HepG2 (cell line): ENCODE data around the gene PSMC3IP. TPM values are rescaled to one million over a fixed set of nuclear protein-coding genes. Genes with fewer than 3 reads are reported as not detected.

ENCODE experiments used
- CREB1 ChIP-seq, 2 experiments: fragments of 450-650 bp in 1 of 2; IDR thresholded peaks; 2 replicates each; pipeline ENCODE4 v1.6.1; 2016 to 2017; ENCODE audit warnings: control low read depth in 1 of 2, mild to moderate bottlenecking in 1 of 2, missing compliant biosample characterization in 1 of 2, missing genetic modification characterization in 1 of 2
- GPN1 ChIP-seq: sonication (generic); formaldehyde crosslinking; IDR thresholded peaks from 2 replicates; pipeline ENCODE4 v1.5.1; 2020; ENCODE audit warnings: missing genetic modification reagents, borderline replicate concordance
- IKZF1 ChIP-seq: fragments of 450-650 bp; IDR thresholded peaks from 2 replicates; pipeline ENCODE4 v1.7.1; 2016
- IKZF4 ChIP-seq: sonication (generic); formaldehyde crosslinking; IDR thresholded peaks from 2 replicates; pipeline ENCODE4 v1.5.1; 2020; ENCODE audit warnings: borderline replicate concordance, mild to moderate bottlenecking, low read depth, missing genetic modification reagents; ENCODE audit errors: not compliant biosample characterization
- RFXANK ChIP-seq: IDR thresholded peaks from 2 replicates; pipeline ENCODE4 v1.6.1; 2016
- SNAI1 ChIP-seq: sonication (generic); formaldehyde crosslinking; IDR thresholded peaks from 2 replicates; pipeline ENCODE4 v1.5.0; 2020; ENCODE audit warnings: mild to moderate bottlenecking, missing genetic modification reagents, borderline replicate concordance
- STAT5B ChIP-seq: sonication (generic); formaldehyde crosslinking; IDR thresholded peaks from 2 replicates; pipeline ENCODE4 v1.4.0; 2020; ENCODE audit warnings: missing genetic modification reagents
- TBL1XR1 ChIP-seq: fragments of 150-350 bp; IDR thresholded peaks from 2 replicates; pipeline ENCODE4 v1.6.1; 2014; ENCODE audit warnings: borderline replicate concordance, low read length; ENCODE audit not compliant: partially characterized antibody
- TBP ChIP-seq: sonication (generic); formaldehyde crosslinking; IDR thresholded peaks from 2 replicates; pipeline ENCODE4 v1.5.0; 2020; ENCODE audit warnings: missing genetic modification reagents
- ZC3H4 ChIP-seq: sonication (generic); formaldehyde crosslinking; IDR thresholded peaks from 2 replicates; pipeline ENCODE4 v1.4.0; 2020; ENCODE audit warnings: missing genetic modification reagents, borderline replicate concordance
- ZNF335 ChIP-seq: sonication (generic); formaldehyde crosslinking; IDR thresholded peaks from 2 replicates; pipeline ENCODE4 v1.4.0; 2020; ENCODE audit warnings: missing genetic modification reagents
- ZNF468 ChIP-seq: sonication (generic); formaldehyde crosslinking; IDR thresholded peaks from 2 replicates; pipeline ENCODE4 v1.8.0; 2022; ENCODE audit warnings: mild to moderate bottlenecking, moderate library complexity, missing genetic modification reagents
- ZNF501 ChIP-seq: sonication (generic); formaldehyde crosslinking; IDR thresholded peaks from 2 replicates; pipeline ENCODE4 v1.5.1; 2020; ENCODE audit warnings: mild to moderate bottlenecking, moderate library complexity, missing genetic modification reagents
- ZNF572 ChIP-seq: sonication (generic); formaldehyde crosslinking; IDR thresholded peaks from 2 replicates; pipeline ENCODE4 v1.5.1; 2020; ENCODE audit warnings: mild to moderate bottlenecking, missing genetic modification reagents
- ZNF674 ChIP-seq: sonication (generic); formaldehyde crosslinking; IDR thresholded peaks from 2 replicates; pipeline ENCODE4 v1.5.0; 2020; ENCODE audit warnings: low read depth, mild to moderate bottlenecking, missing genetic modification reagents
- polyA plus RNA-seq, 8 experiments: library from polyadenylated mRNA; depleted of rRNA in 3 of 8; stranded (reverse) in 7 of 8; unstranded in 1 of 8; fragments of >200 nt; fragmentation: Illumina TruSeq in 4 of 8; extraction: Trizol in 4 of 8; gene quantifications; 2 replicates each; pipeline versions ENCODE4 v1.2.1 to v1.2.3, GENCODE V29; 2011 to 2016; ENCODE audit warnings: low read depth in 4 of 8, missing spikeins in 1 of 8, mixed read lengths in 1 of 8; ENCODE audit not compliant: insufficient read depth in 1 of 8
- total RNA-seq, 5 experiments: library from RNA; depleted of rRNA; stranded (reverse); fragments of >200 nt; fragmentation: Illumina TruSeq; extraction: Trizol; gene quantifications; 2 replicates each; pipeline ENCODE4 v1.2.3, GENCODE V29; 2016; ENCODE audit warnings: low read depth in 1 of 5
- TF ChIP-seq, protein P1 (sequence below), 2 experiments: sonication (generic) in 1 of 2; formaldehyde crosslinking in 1 of 2; IDR thresholded peaks; 2 replicates each; pipeline versions ENCODE4 v1.4.0 to v1.6.1; 2016 to 2020; ENCODE audit warnings: borderline replicate concordance in 1 of 2, low read depth in 1 of 2, mild to moderate bottlenecking in 1 of 2, missing genetic modification reagents in 1 of 2
- TF ChIP-seq, protein P2 (sequence below): sonication (generic); formaldehyde crosslinking; IDR thresholded peaks from 2 replicates; pipeline ENCODE4 v1.4.0; 2020; ENCODE audit warnings: missing genetic modification reagents, mild to moderate bottlenecking, borderline replicate concordance
- TF ChIP-seq, protein P3 (sequence below): sonication (generic); formaldehyde crosslinking; IDR thresholded peaks from 2 replicates; pipeline ENCODE4 v1.5.0; 2020; ENCODE audit warnings: mild to moderate bottlenecking, missing genetic modification reagents, borderline replicate concordance

Gene PSMC3IP
- total and polyA plus RNA-seq, 2 of the 13 experiments (the other 11 are each of a cell fraction or from before 2014, with no cell fraction given): 6.5 to 22.4 TPM

DNA sequence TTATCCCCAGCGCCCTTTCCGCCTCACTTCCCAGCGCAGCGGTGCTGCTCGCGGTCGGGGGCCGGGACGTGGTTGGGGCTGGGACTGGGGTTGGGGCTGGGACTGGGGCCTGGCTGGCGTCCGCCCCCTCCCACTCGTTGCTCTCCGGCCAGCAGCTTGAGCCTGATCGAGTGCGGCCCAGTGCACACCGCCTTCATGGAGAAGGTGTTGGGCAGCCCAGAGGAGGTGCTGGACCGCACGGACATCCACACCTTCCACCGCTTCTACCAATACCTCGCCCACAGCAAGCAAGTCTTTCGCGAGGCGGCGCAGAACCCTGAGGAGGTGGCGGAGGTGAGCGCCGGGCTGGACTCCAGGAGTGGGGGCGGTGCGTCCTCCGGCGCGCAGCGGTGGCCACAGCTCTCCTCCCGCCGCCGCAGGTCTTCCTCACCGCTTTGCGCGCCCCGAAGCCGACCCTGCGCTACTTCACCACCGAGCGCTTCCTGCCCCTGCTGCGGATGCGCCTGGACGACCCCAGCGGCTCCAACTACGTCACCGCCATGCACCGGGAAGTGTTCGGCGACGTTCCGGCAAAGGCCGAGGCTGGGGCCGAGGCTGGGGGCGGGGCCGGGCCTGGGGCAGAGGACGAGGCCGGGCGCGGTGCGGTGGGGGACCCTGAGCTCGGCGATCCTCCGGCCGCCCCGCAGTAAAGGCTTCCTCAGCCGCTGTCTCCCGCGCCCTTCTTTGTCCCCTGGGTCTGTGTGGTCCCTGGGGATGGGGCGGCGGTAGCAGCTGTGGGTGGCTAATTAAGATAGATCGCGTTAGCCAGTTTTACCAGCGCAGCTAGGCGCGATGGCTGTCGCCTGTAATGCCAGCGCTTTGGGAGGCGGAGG lies 23.0 kb downstream of the PSMC3IP start (continued):
- TF ChIP-seq TBL1XR1 (no peak), ZNF572 (peak; percentile 17; the same call in 1 of the 2 replicates), IKZF4 (CRISPR knock-in tag) (no peak), RFXANK (CRISPR knock-in tag) (0 out of 2 replicates have a peak, but pooled peaks have one; percentile 64), ZNF501 (CRISPR knock-in tag) (peak; percentile 86), ZNF674 (CRISPR knock-in tag) (no peak), ZC3H4 (CRISPR knock-in tag) (no peak), SNAI1 (peak; percentile 88; the same call in 1 of the 2 replicates), GPN1 (0 out of 2 replicates have a peak, but pooled peaks have one; percentile 60), CREB1 (IDR thresholded peaks at IDR 0.05) (peak; percentile 90), CREB1 (CRISPR knock-in tag; IDR thresholded peaks at IDR 0.05) (peak; percentile 92), ZNF335 (peak; percentile 76; the same call in 1 of the 2 replicates), TBP (no peak), ZNF468 (peak; percentile 84; the same call in 1 of the 2 replicates), IKZF1 (no peak), STAT5B (CRISPR knock-in tag) (peak; percentile 52; the same call in 1 of the 2 replicates)
- TF ChIP-seq, protein P1, sequence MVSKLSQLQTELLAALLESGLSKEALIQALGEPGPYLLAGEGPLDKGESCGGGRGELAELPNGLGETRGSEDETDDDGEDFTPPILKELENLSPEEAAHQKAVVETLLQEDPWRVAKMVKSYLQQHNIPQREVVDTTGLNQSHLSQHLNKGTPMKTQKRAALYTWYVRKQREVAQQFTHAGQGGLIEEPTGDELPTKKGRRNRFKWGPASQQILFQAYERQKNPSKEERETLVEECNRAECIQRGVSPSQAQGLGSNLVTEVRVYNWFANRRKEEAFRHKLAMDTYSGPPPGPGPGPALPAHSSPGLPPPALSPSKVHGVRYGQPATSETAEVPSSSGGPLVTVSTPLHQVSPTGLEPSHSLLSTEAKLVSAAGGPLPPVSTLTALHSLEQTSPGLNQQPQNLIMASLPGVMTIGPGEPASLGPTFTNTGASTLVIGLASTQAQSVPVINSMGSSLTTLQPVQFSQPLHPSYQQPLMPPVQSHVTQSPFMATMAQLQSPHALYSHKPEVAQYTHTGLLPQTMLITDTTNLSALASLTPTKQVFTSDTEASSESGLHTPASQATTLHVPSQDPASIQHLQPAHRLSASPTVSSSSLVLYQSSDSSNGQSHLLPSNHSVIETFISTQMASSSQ (IDR thresholded peaks at IDR 0.05; ENCODE audit: low read depth): no peak
- TF ChIP-seq, protein P1 (CRISPR knock-in tag; IDR thresholded peaks at IDR 0.05; ENCODE audit: borderline replicate concordance): peak; percentile 83
- TF ChIP-seq, protein P2, sequence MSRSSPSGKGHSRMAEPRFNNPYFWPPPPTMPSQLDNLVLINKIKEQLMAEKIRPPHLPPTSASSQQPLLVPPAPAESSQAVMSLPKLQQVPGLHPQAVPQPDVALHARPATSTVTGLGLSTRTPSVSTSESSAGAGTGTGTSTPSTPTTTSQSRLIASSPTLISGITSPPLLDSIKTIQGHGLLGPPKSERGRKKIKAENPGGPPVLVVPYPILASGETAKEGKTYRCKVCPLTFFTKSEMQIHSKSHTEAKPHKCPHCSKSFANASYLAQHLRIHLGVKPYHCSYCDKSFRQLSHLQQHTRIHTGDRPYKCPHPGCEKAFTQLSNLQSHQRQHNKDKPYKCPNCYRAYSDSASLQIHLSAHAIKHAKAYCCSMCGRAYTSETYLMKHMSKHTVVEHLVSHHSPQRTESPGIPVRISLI (CRISPR knock-in tag): peak; percentile 53; the same call in 1 of the 2 replicates
- TF ChIP-seq, protein P3, sequence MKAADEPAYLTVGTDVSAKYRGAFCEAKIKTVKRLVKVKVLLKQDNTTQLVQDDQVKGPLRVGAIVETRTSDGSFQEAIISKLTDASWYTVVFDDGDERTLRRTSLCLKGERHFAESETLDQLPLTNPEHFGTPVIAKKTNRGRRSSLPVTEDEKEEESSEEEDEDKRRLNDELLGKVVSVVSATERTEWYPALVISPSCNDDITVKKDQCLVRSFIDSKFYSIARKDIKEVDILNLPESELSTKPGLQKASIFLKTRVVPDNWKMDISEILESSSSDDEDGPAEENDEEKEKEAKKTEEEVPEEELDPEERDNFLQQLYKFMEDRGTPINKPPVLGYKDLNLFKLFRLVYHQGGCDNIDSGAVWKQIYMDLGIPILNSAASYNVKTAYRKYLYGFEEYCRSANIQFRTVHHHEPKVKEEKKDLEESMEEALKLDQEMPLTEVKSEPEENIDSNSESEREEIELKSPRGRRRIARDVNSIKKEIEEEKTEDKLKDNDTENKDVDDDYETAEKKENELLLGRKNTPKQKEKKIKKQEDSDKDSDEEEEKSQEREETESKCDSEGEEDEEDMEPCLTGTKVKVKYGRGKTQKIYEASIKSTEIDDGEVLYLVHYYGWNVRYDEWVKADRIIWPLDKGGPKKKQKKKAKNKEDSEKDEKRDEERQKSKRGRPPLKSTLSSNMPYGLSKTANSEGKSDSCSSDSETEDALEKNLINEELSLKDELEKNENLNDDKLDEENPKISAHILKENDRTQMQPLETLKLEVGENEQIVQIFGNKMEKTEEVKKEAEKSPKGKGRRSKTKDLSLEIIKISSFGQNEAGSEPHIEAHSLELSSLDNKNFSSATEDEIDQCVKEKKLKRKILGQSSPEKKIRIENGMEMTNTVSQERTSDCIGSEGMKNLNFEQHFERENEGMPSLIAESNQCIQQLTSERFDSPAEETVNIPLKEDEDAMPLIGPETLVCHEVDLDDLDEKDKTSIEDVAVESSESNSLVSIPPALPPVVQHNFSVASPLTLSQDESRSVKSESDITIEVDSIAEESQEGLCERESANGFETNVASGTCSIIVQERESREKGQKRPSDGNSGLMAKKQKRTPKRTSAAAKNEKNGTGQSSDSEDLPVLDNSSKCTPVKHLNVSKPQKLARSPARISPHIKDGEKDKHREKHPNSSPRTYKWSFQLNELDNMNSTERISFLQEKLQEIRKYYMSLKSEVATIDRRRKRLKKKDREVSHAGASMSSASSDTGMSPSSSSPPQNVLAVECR (CRISPR knock-in tag): peak; percentile 97
